HG03066 (cell line): ENCODE data around the gene THOC6.
"Not testable (repeated sequence)": the region's sequence is repeated elsewhere in the genome, so short reads cannot be mapped to it uniquely, and the experiment has no call there.

Experiments
- ATAC-seq: cut with Tn5 transposase; IDR thresholded peaks from one replicate; pipeline ENCODE4 v1.9.1; 2021; ENCODE audit warnings: low read depth; ENCODE audit not compliant: unreplicated experiment

Gene THOC6

GRCh38 chr16:3052571-3053329 lies 28.9 kb downstream of the THOC6 start:
- not testable (repeated sequence) for ATAC-seq

GRCh38 chr16:3053330-3053710 lies 29.5 kb downstream of the THOC6 start:
- ATAC-seq: not testable (repeated sequence)

DNA sequence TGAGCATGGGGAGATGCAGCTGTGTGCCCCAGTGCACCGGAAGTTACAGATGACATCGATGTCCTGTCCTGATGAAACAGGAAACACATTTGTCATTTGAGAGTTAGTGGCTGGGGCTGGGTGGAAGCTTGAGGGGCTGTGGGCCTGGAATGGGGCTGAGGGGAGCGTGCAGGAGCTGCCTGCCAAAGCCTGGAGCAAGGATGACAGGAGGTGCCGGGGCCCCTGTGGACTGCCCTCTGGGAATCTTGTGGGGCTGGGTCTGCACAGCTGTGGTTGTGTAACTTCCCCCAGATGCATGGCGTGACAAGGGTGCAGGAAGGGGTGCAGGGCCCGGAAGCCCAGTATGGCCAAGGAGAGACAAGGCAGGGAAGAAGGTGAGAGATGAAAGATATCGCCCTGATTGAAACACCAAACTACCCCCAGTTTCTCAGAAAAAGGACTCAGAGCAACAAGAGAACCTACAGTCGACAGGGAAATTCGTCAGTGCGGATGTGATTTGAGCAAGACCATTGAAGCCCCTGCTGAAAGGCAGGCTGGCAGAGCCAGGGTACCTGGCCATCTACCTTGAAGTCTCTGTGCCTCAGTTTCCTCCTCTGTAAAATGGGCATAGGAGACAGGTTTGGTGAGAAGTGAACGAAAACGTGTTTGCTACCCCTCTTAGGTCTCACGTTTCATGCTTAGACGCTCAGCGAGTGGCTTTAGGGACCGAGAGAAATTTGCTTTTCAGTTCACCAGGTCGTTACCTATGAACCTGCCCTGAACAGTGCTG lies 31.3 kb downstream of the THOC6 start:
- ATAC-seq: no peak

DNA sequence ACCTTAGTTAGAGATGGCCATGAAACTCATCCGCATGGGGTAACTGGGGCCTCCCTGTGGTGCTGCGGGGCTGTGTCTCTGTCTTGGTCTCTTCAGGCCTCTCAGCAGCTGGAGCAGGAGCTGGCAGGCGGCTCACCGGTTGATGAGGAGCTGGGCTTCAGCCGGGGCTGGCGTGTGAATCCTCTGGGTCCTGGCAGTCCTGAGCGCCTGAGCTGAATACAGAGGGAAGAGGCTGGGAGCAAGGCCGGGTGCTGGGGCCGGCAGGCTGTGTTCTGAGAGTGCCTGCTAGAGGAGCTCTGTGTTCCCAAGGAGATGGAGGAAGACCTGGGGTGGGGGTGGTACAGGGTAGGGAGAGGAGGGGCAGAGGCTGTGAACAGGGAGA lies 31.9 kb downstream of the THOC6 start:
- not testable (repeated sequence) for ATAC-seq

- ATAC-seq: no peak
These were observed 32.7 kb downstream of the THOC6 start for GRCh38 chr16:3056336-3057180.

- ATAC-seq: no peak
These were observed 33.6 kb downstream of the THOC6 start for GRCh38 chr16:3057181-3058138.

GRCh38 chr16:3058139-3059030 lies 34.5 kb downstream of the THOC6 start:
- peak; percentile 41 for ATAC-seq

DNA sequence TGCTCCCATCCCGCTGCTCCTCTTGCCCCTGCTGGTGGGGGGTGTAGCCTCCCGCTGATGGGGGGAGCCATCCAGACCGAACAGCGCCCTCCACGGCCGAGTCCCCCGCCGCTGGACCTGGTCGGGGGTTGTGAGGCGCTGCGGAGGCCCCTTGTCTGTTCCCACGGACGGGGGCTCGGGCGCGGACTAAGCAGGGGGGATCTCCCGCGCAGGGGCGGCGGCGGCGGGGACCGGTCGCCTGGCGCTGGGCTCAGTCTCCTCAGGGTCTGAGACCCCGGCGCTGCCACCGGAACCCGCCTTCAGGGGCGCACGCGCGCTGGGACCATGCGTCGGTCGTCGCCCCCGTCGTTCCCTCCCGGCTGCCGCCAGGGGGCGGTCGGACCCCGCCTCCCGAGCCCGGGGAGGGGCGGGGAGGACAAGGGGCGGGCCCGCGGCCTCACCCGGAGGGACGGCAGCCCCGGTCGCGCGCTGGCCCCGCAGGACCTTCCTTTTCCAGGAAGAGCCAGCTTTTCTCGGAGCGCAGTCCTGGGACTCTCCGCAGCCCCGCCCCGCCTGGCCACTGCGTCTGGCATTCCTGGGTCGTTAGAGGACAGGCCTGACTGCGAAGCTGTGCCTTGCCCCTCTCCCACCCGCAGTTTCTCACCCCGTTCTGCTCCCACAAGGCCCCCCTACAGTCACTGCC lies 35.3 kb downstream of the THOC6 start:
- ATAC-seq: peak; percentile 76

DNA sequence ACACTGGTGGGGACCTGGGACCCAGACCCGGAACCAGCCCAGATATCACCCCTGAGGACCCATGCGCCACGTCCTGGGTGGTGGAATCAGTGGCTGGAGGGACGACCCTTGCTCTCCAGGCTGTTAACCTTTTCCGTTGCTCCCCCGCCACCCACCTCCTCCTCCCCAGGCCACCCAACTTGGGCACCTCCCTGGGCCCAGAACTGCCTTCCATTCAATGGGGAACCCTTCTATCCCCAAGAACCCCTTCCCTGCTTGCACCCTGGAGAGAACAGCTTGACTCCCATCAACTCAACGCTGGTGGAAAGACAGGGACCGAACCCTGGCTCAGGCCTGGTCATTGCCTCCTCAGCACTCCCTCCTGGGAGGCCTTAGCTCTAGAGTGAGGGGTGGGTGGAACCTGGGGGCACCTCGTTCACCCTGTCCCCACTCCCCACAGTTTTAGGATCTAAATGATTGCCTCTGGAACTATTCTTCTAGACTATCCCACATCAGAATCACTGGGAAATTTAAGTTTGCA lies 35.9 kb downstream of the THOC6 start:
- ATAC-seq: no peak

- no peak for ATAC-seq
These were observed 36.7 kb downstream of the THOC6 start for GRCh38 chr16:3060339-3061127.

DNA sequence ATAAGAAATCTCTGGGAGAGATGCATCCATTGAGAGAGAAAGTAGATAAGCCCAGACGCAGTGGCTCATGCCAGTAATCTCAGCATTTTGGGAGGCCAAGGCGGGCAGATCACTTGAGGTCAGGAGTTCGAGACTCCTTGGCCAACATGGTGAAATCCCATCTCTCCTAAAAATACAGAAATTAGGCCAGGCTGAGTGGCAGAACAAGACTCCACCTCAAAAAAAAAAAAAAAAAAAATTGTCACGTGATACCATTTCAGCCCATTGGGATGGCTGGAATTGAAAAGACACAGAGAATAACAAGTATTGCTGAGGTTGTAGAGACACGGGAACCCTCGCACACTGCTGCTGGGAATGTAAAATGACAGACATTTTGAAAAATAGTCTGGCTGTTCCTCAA lies 38.7 kb downstream of the THOC6 start:
- ATAC-seq: no peak

GRCh38 chr16:3063625-3064386 lies 40.0 kb downstream of the THOC6 start:
- no peak for ATAC-seq

- ATAC-seq: no peak
These were observed 41.4 kb downstream of the THOC6 start, which contains the start of gene IL32 for GRCh38 chr16:3065069-3065741. Gene IL32, plus strand, starts transcription at chr16:3065640. Its CDS starts 172 bp downstream, at chr16:3065812.

- ATAC-seq: no peak
These were observed 42.1 kb downstream of the THOC6 start for GRCh38 chr16:3065742-3066439.

- ATAC-seq: no peak
These were observed 42.6 kb downstream of the THOC6 start for GRCh38 chr16:3066440-3066748.

DNA sequence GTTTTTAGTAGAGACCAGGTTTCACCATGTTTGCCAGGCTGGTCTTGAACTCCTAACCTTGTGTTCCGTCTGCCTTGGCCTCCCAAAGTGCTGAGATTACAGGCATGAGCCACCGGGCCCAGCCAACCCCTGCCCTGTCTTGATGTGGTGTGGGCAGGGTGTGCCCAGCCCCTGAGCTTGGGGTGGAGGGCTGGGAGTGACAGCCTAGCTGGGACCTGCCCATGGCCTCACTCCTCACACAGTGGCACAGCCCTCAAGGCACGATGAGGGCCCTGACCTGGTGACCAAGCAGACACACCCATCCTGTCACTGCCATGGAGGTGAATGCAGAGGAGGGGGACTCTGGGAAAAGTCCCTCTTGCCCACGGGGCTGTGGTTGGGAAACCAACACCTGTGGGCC lies 44.7 kb downstream of the THOC6 start:
- no peak for ATAC-seq
